K562 (cell line): Measurements from ENCODE around the gene SPTBN5. TPM values are rescaled to one million over a fixed set of nuclear protein-coding genes. Genes with fewer than 3 reads are reported as not detected.

ENCODE experiments used
- ATAC-seq: fragments of 200-7000 bp; cut with Tn5 transposase; 3 replicates; pipeline ENCODE4 v1.9.1; 2020; ENCODE audit warnings: moderate library complexity
- BruUV-seq: library from RNA; stranded (reverse); fragments of 400-500 nt; replicated peaks from 2 replicates; lab custom pipeline; 2021; lab: Mats Ljungman, UMichigan
- CTCF ChIA-PET: fragments of 300-600 bp; formaldehyde crosslinking; extraction: SDS; loops from one replicate; lab custom pipeline; 2021; ENCODE audit warnings: low intra/inter-chr PET ratio; lab: Yijun Ruan, JAX
- POLR2A ChIA-PET: fragments of 300-600, 350-650 bp; sonication (Branson Sonifier 250); formaldehyde crosslinking; extraction: SDS; loops from one replicate; lab custom pipeline; 2021; ENCODE audit warnings: antibody characterized with exemption, inconsistent platforms; lab: Yijun Ruan, JAX
- DNase-seq, 4 experiments: peaks; one replicate each; pipeline versions ENCODE4 v3.0.0 to v3.0.0-alpha.2; 2011 to 2018; ENCODE audit warnings: low spot score in 3 of 4, mixed read lengths in 3 of 4; ENCODE audit errors: extremely low read depth in 1 of 4
- FAIRE-seq: peaks from 2 replicates; lab custom pipeline; 2011; peaks lifted over from hg19 to GRCh38; lab: Jason Lieb, UNC
- H2AFZ ChIP-seq: 2 replicates; pipeline ENCODE4 v1.6.0; 2011; ENCODE audit warnings: low read depth, low read length, control low read depth, inconsistent platforms
- H3K27ac ChIP-seq: fragments of 200-600 bp; 3 replicates; pipeline ENCODE4 v1.8.0; 2011; ENCODE audit warnings: low read depth, mild to moderate bottlenecking, control low read depth, inconsistent platforms, low read length, moderate library complexity, mixed read lengths; ENCODE audit errors: extremely low read depth
- H3K27me3 ChIP-seq, 2 experiments: fragments of 300-600 bp in 1 of 2; 2 replicates in 1 of 2; 3 replicates in 1 of 2; pipeline versions ENCODE4 v1.6.0 to v1.8.0; 2011; ENCODE audit warnings: inconsistent platforms in 2 of 2, low read length in 2 of 2, mild to moderate bottlenecking in 1 of 2, mixed read lengths in 1 of 2, moderate library complexity in 1 of 2; ENCODE audit not compliant: control insufficient read depth in 2 of 2, insufficient read depth in 2 of 2
- H3K36me3 ChIP-seq: fragments of 300-600 bp; 3 replicates; pipeline ENCODE4 v1.8.0; 2011; ENCODE audit warnings: mild to moderate bottlenecking, low read length, inconsistent platforms; ENCODE audit not compliant: control insufficient read depth, insufficient read depth
- H3K4me1 ChIP-seq, 2 experiments: fragments of 200-600 bp in 1 of 2; replicated peaks in 1 of 2; 2 replicates in 1 of 2; 3 replicates in 1 of 2; pipeline versions ENCODE4 v1.5.1 to v1.8.0; 2011; ENCODE audit warnings: inconsistent platforms in 2 of 2, low read length in 2 of 2, mild to moderate bottlenecking in 1 of 2, mixed read lengths in 1 of 2, moderate library complexity in 1 of 2; ENCODE audit not compliant: control insufficient read depth in 2 of 2, insufficient read depth in 2 of 2
- H3K4me2 ChIP-seq: 2 replicates; pipeline ENCODE4 v1.6.1; 2011; ENCODE audit warnings: low read length, control low read depth, inconsistent platforms, mixed read lengths; ENCODE audit not compliant: insufficient read depth
- H3K4me3 ChIP-seq: fragments of 200-600 bp; sonication (generic), shearing (Covaris generic); 2 replicates; pipeline ENCODE4 v1.5.1; 2016; ENCODE audit warnings: control low read depth, inconsistent platforms
- H3K79me2 ChIP-seq: fragments of 200-600 bp; 3 replicates; pipeline ENCODE4 v1.8.0; 2011; ENCODE audit warnings: low read length, inconsistent platforms; ENCODE audit not compliant: control insufficient read depth, insufficient read depth
- H3K9ac ChIP-seq, 2 experiments: 2 replicates each; pipeline versions ENCODE4 v1.6.0 to v1.6.1; 2011; ENCODE audit warnings: low read depth in 2 of 2, low read length in 2 of 2, control low read depth in 1 of 2, inconsistent platforms in 1 of 2, mild to moderate bottlenecking in 1 of 2, mixed read lengths in 1 of 2; ENCODE audit not compliant: insufficient read depth in 1 of 2
- H3K9me1 ChIP-seq: one replicate; pipeline ENCODE4 v1.6.0; 2011; ENCODE audit warnings: inconsistent platforms, mild to moderate bottlenecking, low read length, moderate library complexity; ENCODE audit not compliant: control insufficient read depth, insufficient read depth
- H3K9me3 ChIP-seq: replicated peaks from 2 replicates; pipeline ENCODE4 v1.5.1; 2011; ENCODE audit warnings: low read depth, low read length, inconsistent platforms; ENCODE audit not compliant: control insufficient read depth, insufficient read depth
- H4K20me1 ChIP-seq: replicated peaks from 2 replicates; pipeline ENCODE4 v1.6.1; 2011; ENCODE audit warnings: low read length, inconsistent platforms, mixed read lengths; ENCODE audit not compliant: control insufficient read depth, insufficient read depth
- BRF2 ChIP-seq: IDR thresholded peaks from 3 replicates; pipeline ENCODE4 v1.6.1; 2011; ENCODE audit warnings: borderline replicate concordance, mild to moderate bottlenecking; ENCODE audit not compliant: insufficient read length, insufficient read depth
- CHD4 ChIP-seq: fragments of 200-600 bp; sonication (generic); IDR thresholded peaks from 3 replicates; pipeline ENCODE4 v1.6.1; 2012; ENCODE audit warnings: low read depth, mild to moderate bottlenecking, mixed read lengths, low read length, inconsistent platforms; ENCODE audit not compliant: insufficient read depth, insufficient replicate concordance, poor library complexity, severe bottlenecking
- GATAD2A ChIP-seq: fragments of 450-650 bp; IDR thresholded peaks from 2 replicates; pipeline ENCODE4 v1.6.1; 2017
- HNRNPUL1 ChIP-seq: fragments of 200-400 bp; formaldehyde crosslinking; IDR thresholded peaks from 2 replicates; pipeline ENCODE4 v1.6.1; 2017; ENCODE audit warnings: low read length
- KDM5B ChIP-seq: fragments of 200-600 bp; sonication (generic); IDR thresholded peaks from 2 replicates; pipeline ENCODE4 v1.6.1; 2012; ENCODE audit warnings: low read depth, mild to moderate bottlenecking, moderate library complexity, low read length, control low read depth, inconsistent platforms; ENCODE audit not compliant: insufficient replicate concordance
- MECOM ChIP-seq: fragments of 250-450 bp; sonication (Bioruptor Pico); IDR thresholded peaks from 2 replicates; pipeline ENCODE4 v1.8.0; 2022; ENCODE audit warnings: inconsistent platforms
- MYC ChIP-seq, 2 experiments: fragments of 250-450 bp in 1 of 2; sonication (Bioruptor Pico) in 1 of 2; IDR thresholded peaks; 2 replicates each; pipeline versions ENCODE4 v1.5.1 to v1.6.1; 2012 to 2021; ENCODE audit warnings: low read depth in 2 of 2, borderline replicate concordance in 1 of 2, improper control_type of control experiment in 1 of 2, low read length in 1 of 2, mild to moderate bottlenecking in 1 of 2, moderate library complexity in 1 of 2
- RBFOX2 ChIP-seq: fragments of 200-400 bp; formaldehyde crosslinking; IDR thresholded peaks from 2 replicates; pipeline ENCODE4 v1.6.1; 2017; ENCODE audit warnings: low read depth, mild to moderate bottlenecking, low read length, moderate library complexity
- RHOXF2B ChIP-seq: fragments of 250-450 bp; sonication (Bioruptor Pico); conservative IDR thresholded peaks from 2 replicates; pipeline ENCODE4 v1.5.1; 2021
- SAFB ChIP-seq: fragments of 200-400 bp; formaldehyde crosslinking; IDR thresholded peaks from 2 replicates; pipeline ENCODE4 v1.6.1; 2017; ENCODE audit warnings: low read depth, low read length, borderline replicate concordance
- SAFB2 ChIP-seq: fragments of 200-400 bp; formaldehyde crosslinking; IDR thresholded peaks from 2 replicates; pipeline ENCODE4 v1.6.1; 2018; ENCODE audit warnings: borderline replicate concordance, low read length, low read depth, moderate library complexity; ENCODE audit not compliant: severe bottlenecking
- SMAD1 ChIP-seq: fragments of 150-350 bp; IDR thresholded peaks from 2 replicates; pipeline ENCODE4 v1.6.1; 2014; ENCODE audit warnings: low read length, low read depth; ENCODE audit not compliant: partially characterized antibody
- ZNF280B ChIP-seq: fragments of 250-450 bp; sonication (Bioruptor Pico); IDR thresholded peaks from 2 replicates; pipeline ENCODE4 v1.5.1; 2021; ENCODE audit warnings: mild to moderate bottlenecking
- WGBS: fragments of 100-300 bp; shearing (Covaris generic); methylation state at CpG from one replicate; pipeline ENCODE4 v1.1.6; 2016; ENCODE audit warnings: low coverage, mixed read lengths; ENCODE audit not compliant: insufficient coverage; ENCODE audit errors: missing lambda C conversion rate; 5-methylcytosine and 5-hydroxymethylcytosine counted together
- in situ Hi-C: fragments of 300-500 bp; cut with MboI; formaldehyde crosslinking; loops from 4 replicates; pipeline ENCODE4 v1.15.0; 2018; ENCODE audit warnings: inconsistent platforms, mixed read lengths
- intact Hi-C: fragments of 100-400 bp; cut with micrococcal nuclease; formaldehyde crosslinking; loops from 2 replicates; pipeline ENCODE4 v1.14.2; 2022
- polyA plus RNA-seq, 8 experiments: library from polyadenylated mRNA; depleted of rRNA in 4 of 8; stranded (reverse) in 5 of 8; unstranded in 3 of 8; fragments of >200 nt; fragmentation: Nextera tagmentation in 2 of 8; fragmentation: Illumina TruSeq in 1 of 8; extraction: Ambion mirVana in 2 of 8; extraction: Trizol in 1 of 8; gene quantifications; 2 replicates each; pipeline versions ENCODE4 v1.2.1 to v1.2.3, GENCODE V29; 2011 to 2014; ENCODE audit warnings: inconsistent platforms in 1 of 8, missing spikeins in 1 of 8
- total RNA-seq, 7 experiments: library from RNA; depleted of rRNA in 6 of 7; stranded (reverse); fragments of >200 nt in 6 of 7; fragmentation: Illumina TruSeq in 2 of 7; extraction: Trizol in 2 of 7; gene quantifications; 2 replicates each; pipeline versions ENCODE4 v1.2.1 to v1.2.3, GENCODE V29; 2011 to 2021; ENCODE audit warnings: low replicate concordance in 1 of 7
- TF ChIP-seq, protein P1 (sequence below), 3 experiments: IDR thresholded peaks in 2 of 3; conservative IDR thresholded peaks in 1 of 3; 2 replicates each; pipeline ENCODE4 v1.5.1; 2011 to 2012; ENCODE audit warnings: low read length in 3 of 3, mild to moderate bottlenecking in 3 of 3, control low read depth in 2 of 3, improper control_type of control experiment in 1 of 3, inconsistent platforms in 1 of 3, low read depth in 1 of 3, mixed read lengths in 1 of 3, moderate library complexity in 1 of 3; ENCODE audit not compliant: insufficient read depth in 2 of 3
- TF ChIP-seq, protein P2 (sequence below): fragments of 450-650 bp; IDR thresholded peaks from 2 replicates; pipeline ENCODE4 v1.6.1; 2016; ENCODE audit warnings: missing biosample characterization, missing genetic modification characterization

The SPTBN5 gene
- total and polyA plus RNA-seq, 9 of the 15 experiments (the other 6 are each of a cell fraction or from before 2014, with no cell fraction given) = 0.02 TPM; not detected in 8

- no peak for TF ChIP-seq MECOM
- TF ChIP-seq, protein P1, sequence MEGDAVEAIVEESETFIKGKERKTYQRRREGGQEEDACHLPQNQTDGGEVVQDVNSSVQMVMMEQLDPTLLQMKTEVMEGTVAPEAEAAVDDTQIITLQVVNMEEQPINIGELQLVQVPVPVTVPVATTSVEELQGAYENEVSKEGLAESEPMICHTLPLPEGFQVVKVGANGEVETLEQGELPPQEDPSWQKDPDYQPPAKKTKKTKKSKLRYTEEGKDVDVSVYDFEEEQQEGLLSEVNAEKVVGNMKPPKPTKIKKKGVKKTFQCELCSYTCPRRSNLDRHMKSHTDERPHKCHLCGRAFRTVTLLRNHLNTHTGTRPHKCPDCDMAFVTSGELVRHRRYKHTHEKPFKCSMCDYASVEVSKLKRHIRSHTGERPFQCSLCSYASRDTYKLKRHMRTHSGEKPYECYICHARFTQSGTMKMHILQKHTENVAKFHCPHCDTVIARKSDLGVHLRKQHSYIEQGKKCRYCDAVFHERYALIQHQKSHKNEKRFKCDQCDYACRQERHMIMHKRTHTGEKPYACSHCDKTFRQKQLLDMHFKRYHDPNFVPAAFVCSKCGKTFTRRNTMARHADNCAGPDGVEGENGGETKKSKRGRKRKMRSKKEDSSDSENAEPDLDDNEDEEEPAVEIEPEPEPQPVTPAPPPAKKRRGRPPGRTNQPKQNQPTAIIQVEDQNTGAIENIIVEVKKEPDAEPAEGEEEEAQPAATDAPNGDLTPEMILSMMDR (IDR thresholded peaks at IDR 0.05 in 2 of 3, conservative IDR thresholded peaks at IDR 0.05 in 1 of 3; ENCODE audit: insufficient read depth in 2 of 3, low read depth in 1 of 3, low read length in 3 of 3) = no peak
- TF ChIP-seq SAFB2 = no peak
- TF ChIP-seq RHOXF2B (CRISPR knock-in tag) = no peak
- no peak for TF ChIP-seq SAFB
- no peak for TF ChIP-seq GATAD2A
- no peak for TF ChIP-seq SMAD1
These were observed 52.7 kb downstream of the SPTBN5 start (continued) for GRCh38 chr15:41841131-41841530.

DNA sequence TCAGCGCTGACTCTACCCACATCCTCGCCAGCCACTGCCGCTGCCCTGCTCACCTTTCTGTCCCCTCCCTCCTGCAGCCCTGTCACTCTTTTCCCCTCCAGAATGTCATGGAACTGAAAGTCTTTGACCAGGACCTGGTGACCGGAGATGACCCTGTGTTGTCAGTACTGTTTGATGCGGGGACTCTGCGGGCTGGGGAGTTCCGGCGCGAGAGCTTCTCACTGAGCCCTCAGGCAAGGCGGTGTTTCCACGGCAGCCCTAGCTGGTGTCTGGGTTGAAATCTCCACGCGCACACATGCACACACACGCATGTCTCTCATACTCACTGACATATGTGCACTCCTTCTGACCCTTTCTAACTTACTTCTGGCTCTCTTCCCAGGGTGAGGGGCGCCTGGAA lies 53.2 kb downstream of the SPTBN5 start:
- H3K4me3 ChIP-seq = no peak overlapping the region
- ChIA-PET CTCF (no interaction called here), POLR2A (interaction anchor here (1.0 to 1.8 kb wide), 2 partner anchors 11 to 13 kb away, joined by 3 to 4 read pairs; partner anchors contain the start of gene JMJD7)
- H4K20me1 ChIP-seq = no peaks in the 10 kb centered on the region
- intact Hi-C loops = no loop called here
- in situ Hi-C loops = no loop called here
- no peaks in the 10 kb centered on the region for H3K79me2 ChIP-seq
- BruUV-seq = no TSS peak
- H3K27ac ChIP-seq = no peak overlapping the region
- FAIRE-seq (no peak), DNase-seq (no peak), ATAC-seq (no peak)
- H3K4me2 ChIP-seq = no peak overlapping the region
- H3K9me1 ChIP-seq = no peaks in the 10 kb centered on the region
- H3K27me3 ChIP-seq = no peaks in the 10 kb centered on the region
- 78% methylated on average over 13 of the region's 15 CpGs for WGBS
- no peak overlapping the region for H2AFZ ChIP-seq
- no peaks in the 10 kb centered on the region for H3K9me3 ChIP-seq
- H3K4me1 ChIP-seq = peaks cover 0 to 21% of the 10 kb centered on the region in 2 experiments; a peak in 2 of 5 replicates
- no peaks in the 10 kb centered on the region for H3K36me3 ChIP-seq
- H3K9ac ChIP-seq = 0 out of 4 replicates have a peak overlapping the region, but pooled peaks of 1 of the 2 experiments have one; percentile 36
- TF ChIP-seq CHD4 (no peak), BRF2 (no peak), HNRNPUL1 (no peak), KDM5B (no peak), RBFOX2 (no peak), ZNF280B (CRISPR knock-in tag) (no peak), MYC (IDR thresholded peaks at IDR 0.05; ENCODE audit: low read depth, low read length) (no peak), MYC (CRISPR knock-in tag; IDR thresholded peaks at IDR 0.05; ENCODE audit: borderline replicate concordance, low read depth) (no peak)
- TF ChIP-seq, protein P2, sequence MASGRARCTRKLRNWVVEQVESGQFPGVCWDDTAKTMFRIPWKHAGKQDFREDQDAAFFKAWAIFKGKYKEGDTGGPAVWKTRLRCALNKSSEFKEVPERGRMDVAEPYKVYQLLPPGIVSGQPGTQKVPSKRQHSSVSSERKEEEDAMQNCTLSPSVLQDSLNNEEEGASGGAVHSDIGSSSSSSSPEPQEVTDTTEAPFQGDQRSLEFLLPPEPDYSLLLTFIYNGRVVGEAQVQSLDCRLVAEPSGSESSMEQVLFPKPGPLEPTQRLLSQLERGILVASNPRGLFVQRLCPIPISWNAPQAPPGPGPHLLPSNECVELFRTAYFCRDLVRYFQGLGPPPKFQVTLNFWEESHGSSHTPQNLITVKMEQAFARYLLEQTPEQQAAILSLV = no peak
